Activated T-helper 2 cell treated with anti-CD3 and anti-CD28 coated beads, Interferon-gamma antibody, Interleukin-2, Interleukin-4, amounts not matched to agents 10 μg/mL and 5 μg/mL and 100 μg/mL, durations not matched to agents 14 hours and 24 hours and 36 hours (primary cell): Measurements from ENCODE around the gene TMEM128. TPM values are rescaled to one million over a fixed set of nuclear protein-coding genes. Genes with fewer than 3 reads are reported as not detected.
"Not testable (repeated sequence)": the region's sequence is repeated elsewhere in the genome, so short reads cannot be mapped to it uniquely, and the experiment has no call there.

ENCODE experiments used
- DNase-seq: peaks from one replicate; pipeline ENCODE4 v3.0.0; 2021; ENCODE audit warnings: low spot score
- H3K27ac Mint-ChIP-seq: one replicate; pipeline ENCODE4 v1.8.0; 2021; ENCODE audit warnings: mixed read lengths
- H3K27me3 Mint-ChIP-seq: one replicate; pipeline ENCODE4 v1.8.0; 2021; ENCODE audit warnings: low read depth, mixed read lengths
- H3K36me3 Mint-ChIP-seq: one replicate; pipeline ENCODE4 v1.8.0; 2021; ENCODE audit warnings: low read depth, mixed read lengths
- H3K4me1 Mint-ChIP-seq: one replicate; pipeline ENCODE4 v1.8.0; 2021; ENCODE audit warnings: low read depth, mixed read lengths
- H3K4me3 Mint-ChIP-seq: one replicate; pipeline ENCODE4 v1.8.0; 2021; ENCODE audit warnings: low read depth, mild to moderate bottlenecking, moderate library complexity, mixed read lengths
- H3K9me3 Mint-ChIP-seq: one replicate; pipeline ENCODE4 v1.8.0; 2021; ENCODE audit warnings: mixed read lengths
- intact Hi-C: fragments of 100-400 bp; cut with micrococcal nuclease; formaldehyde crosslinking; loops from one replicate; pipeline ENCODE4 v1.15.1; 2023
- total RNA-seq: library from RNA; stranded (reverse); gene quantifications from 2 replicates; pipeline ENCODE4 v1.2.3, GENCODE V29; 2022

The TMEM128 gene
- total RNA-seq, 1 donor from 2014 or later = 18.5 TPM

DNA sequence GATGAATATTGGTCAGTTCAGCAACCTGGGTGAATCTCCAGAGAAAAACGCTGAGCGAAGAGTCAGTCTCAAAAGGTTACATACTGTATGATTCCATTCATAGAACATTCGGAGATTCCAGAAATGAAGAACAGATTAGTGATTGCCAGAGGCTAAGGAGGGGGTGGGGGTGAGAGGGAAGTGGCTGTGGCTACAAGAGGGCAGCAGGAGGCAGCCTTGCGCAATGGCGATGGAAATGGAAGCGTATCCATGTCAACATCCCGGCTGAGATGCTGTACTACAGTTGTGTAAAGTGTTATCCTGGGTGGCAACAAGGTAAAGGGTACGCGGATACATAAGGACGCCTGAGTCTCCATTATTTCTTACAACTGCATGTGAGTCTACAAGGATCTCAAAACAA is 23.9 kb upstream of the TMEM128 start:
- Mint-ChIP-seq H3K36me3 (peaks cover 59% of the 10 kb centered on the region), H3K4me3 (no peak overlapping the region), H3K9me3 (no peaks in the 10 kb centered on the region), H3K27me3 (no peaks in the 10 kb centered on the region), H3K4me1 (peaks cover 7% of the 10 kb centered on the region), H3K27ac (no peak overlapping the region)
- intact Hi-C loops = no loop called here
- no peak for DNase-seq

- Mint-ChIP-seq H3K27ac (peak overlapping the region; percentile 28), H3K36me3 (peaks cover 55% of the 10 kb centered on the region), H3K4me1 (peaks cover 7% of the 10 kb centered on the region), H3K9me3 (no peaks in the 10 kb centered on the region), H3K4me3 (no peak overlapping the region), H3K27me3 (no peaks in the 10 kb centered on the region)
- DNase-seq = no peak
- intact Hi-C loops = no loop called here
Observed at GRCh38 chr4:4270529-4270928, 22.5 kb upstream of the TMEM128 start.

DNA sequence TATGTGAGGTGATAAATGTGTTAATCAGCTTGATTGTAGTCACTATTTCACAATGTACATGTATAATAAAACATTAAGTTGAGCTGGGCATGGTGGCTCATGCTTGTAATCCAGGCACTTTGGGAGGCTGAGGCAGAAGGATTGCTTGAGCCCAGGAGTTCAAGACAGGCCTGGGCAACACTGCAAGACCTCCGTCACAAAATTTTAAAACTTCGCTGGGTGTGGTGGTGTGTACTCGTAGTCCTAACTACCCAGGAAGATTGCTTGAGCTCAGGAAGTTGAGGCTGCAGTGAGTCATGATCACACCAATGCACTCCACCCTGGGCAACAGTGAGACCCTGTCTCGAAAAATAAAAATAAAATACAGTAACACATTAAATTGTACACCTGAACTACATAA is 21.8 kb upstream of the TMEM128 start:
- Mint-ChIP-seq H3K4me1 (peaks cover 7% of the 10 kb centered on the region), H3K27me3 (no peaks in the 10 kb centered on the region), H3K9me3 (no peaks in the 10 kb centered on the region), H3K4me3 (no peak overlapping the region), H3K27ac (no peak overlapping the region), H3K36me3 (peaks cover 52% of the 10 kb centered on the region)
- no peak for DNase-seq
- intact Hi-C loops = no loop called here

DNA sequence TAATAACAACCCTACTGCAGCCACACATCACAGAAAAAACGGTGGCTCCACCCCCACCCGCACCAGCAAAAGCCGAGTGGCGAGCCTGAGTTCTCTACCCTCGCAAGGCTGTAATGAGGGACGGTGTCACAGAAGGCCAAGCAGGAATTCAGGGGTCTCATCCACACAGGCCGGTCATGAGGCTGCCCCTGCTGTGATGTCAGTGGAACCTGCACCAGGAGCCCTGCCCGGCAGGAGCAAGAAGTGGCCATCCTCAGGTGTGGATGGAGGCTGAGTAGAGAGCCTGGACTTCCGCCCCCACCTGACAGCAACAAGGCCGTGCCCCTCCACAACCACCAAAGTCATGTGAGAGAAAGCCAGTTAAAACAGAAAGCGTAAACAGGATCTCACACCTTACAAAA is 21.3 kb upstream of the TMEM128 start:
- Mint-ChIP-seq H3K27me3 (no peaks in the 10 kb centered on the region), H3K36me3 (peaks cover 47% of the 10 kb centered on the region), H3K4me1 (peaks cover 7% of the 10 kb centered on the region), H3K4me3 (no peak overlapping the region), H3K27ac (no peak overlapping the region), H3K9me3 (no peaks in the 10 kb centered on the region)
- intact Hi-C loops = no loop called here
- no peak for DNase-seq

DNA sequence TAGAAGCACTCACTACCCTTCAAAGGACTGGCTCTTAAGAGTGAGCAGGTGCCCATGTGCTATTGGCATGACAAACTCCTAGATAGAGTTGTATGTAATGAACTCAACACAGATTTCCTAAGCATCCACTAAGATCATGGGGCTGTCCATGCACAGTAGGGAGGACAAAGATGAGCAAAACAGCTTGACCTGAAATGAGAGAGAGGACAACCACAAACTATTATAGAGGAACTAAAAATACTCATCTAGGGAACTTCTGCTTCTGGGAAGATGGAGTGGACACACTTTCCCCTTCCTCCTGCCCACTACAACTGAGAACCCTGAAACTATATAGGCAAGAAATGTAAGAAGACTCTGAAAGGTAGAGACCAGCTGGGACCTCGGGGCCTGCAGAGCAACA is 20.8 kb upstream of the TMEM128 start:
- Mint-ChIP-seq H3K36me3 (peaks cover 44% of the 10 kb centered on the region), H3K27me3 (no peaks in the 10 kb centered on the region), H3K9me3 (no peaks in the 10 kb centered on the region), H3K4me3 (no peak overlapping the region), H3K4me1 (peaks cover 7% of the 10 kb centered on the region), H3K27ac (no peak overlapping the region)
- intact Hi-C loops = no loop called here
- no peak for DNase-seq

- Mint-ChIP-seq H3K36me3 (peaks cover 44% of the 10 kb centered on the region), H3K27ac (no peak overlapping the region), H3K27me3 (no peaks in the 10 kb centered on the region)
Observed at GRCh38 chr4:4267981-4268380, 20.0 kb upstream of the TMEM128 start.

DNA sequence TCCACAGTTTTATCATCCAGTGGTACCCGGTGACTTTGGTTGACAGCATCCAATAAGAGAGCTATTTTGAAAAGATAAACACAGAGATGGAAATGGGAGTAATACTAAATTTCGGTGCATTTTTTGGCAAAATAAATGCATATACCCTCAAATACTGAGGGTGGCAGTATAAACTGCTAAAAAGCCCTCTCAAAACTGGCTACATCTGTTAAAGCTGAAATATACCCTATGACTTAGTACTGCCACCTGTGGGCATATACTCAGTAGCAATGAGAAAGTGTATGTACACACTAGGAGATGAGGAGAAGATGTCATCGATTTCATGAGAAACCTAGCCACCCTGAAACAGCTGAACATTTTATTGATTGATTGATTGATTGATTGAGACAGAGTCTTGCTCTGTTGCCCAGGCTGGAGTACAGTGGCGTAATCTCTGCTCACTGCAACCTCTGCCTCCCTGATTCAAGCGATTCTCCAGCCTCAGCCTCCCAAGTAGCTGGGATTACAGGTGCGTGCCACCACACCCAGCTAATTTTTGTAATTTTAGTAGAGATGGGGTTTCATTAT is 12.2 kb upstream of the TMEM128 start:
- Mint-ChIP-seq H3K9me3 (no peaks in the 10 kb centered on the region), H3K4me1 (no peaks in the 10 kb centered on the region), H3K4me3 (no peak overlapping the region), H3K36me3 (no peaks in the 10 kb centered on the region), H3K27me3 (peaks cover 4% of the 10 kb centered on the region), H3K27ac (no peak overlapping the region)
- intact Hi-C loops = loop anchor here (2.0 kb wide), 1 partner anchor 75 kb away; no protein-coding TSS in a partner anchor
- no peak for DNase-seq

More at GRCh38 chr4:4267981-4268380, 20.0 kb upstream of the TMEM128 start:
- intact Hi-C loops = no loop called here
- Mint-ChIP-seq H3K4me3 (no peak overlapping the region), H3K4me1 (peaks cover 7% of the 10 kb centered on the region), H3K9me3 (no peaks in the 10 kb centered on the region)
- DNase-seq = no peak

DNA sequence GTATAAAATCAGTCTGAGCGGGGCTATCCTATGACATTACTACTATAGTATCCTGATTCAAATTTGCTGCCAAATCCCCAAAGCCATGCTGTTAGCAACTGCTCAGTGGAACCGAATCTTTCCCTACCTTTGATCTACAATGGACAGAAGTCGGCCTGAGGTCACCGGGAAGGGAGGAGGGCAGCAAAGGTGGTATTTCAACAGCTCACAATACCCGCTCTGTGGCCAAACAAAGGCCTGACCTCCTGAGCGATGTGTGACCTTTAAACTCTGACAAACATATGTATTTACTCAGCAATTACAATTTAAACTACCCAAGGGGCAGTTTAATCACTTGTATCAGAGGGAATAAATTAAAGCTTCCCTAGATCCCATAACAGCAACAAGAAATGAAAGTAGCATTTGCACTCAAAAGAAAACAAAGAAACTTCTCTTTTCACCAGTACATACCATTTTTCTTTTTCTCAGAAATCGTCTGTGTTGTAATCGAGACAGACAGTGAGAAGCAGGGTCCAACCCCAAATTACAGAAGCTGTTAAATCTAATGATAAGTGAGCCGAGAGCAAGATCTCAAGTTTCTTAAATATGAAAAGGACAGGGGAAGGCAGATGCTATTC is 11.6 kb upstream of the TMEM128 start:
- Mint-ChIP-seq H3K27me3 (peaks cover 4% of the 10 kb centered on the region), H3K27ac (no peak overlapping the region), H3K4me3 (no peak overlapping the region), H3K9me3 (no peaks in the 10 kb centered on the region), H3K4me1 (no peaks in the 10 kb centered on the region), H3K36me3 (no peaks in the 10 kb centered on the region)
- intact Hi-C loops = loop anchor here (2.0 to 5.0 kb wide), 2 partner anchors 75 to 173 kb away; no protein-coding TSS in a partner anchor
- DNase-seq = no peak

GRCh38 chr4:4257705-4258104 is 9.7 kb upstream of the TMEM128 start:
- H3K4me3 Mint-ChIP-seq, H3K4me1 Mint-ChIP-seq, DNase-seq, H3K36me3 Mint-ChIP-seq, H3K27me3 Mint-ChIP-seq, H3K9me3 Mint-ChIP-seq, H3K27ac Mint-ChIP-seq: not testable (repeated sequence)
- intact Hi-C loops = loop anchor here (5.0 kb wide), 1 partner anchor 175 kb away; no protein-coding TSS in a partner anchor

DNA sequence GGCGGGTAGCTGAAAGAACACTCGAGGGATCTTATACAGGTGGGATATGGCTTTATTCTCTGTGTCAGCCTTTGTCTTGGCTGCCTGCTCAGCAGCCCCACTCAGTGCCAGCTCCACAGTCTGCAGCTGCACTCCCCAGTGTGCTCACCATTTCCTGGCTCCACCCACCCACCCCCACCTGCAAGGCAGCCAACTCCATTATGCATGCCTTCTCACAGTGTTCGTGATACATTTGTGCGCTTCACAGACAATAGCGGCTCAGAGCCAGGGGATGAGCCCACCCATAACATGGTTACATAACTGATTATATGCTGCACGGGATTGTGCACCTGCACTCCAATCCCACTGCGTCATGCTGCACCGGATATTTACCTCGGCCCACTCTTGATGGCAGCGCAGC is 8.8 kb upstream of the TMEM128 start:
- H3K27me3 Mint-ChIP-seq = peaks cover 7% of the 10 kb centered on the region
- intact Hi-C loops = loop anchor here (5.0 kb wide), 1 partner anchor 176 kb away; no protein-coding TSS in a partner anchor
- no peak overlapping the region for H3K27ac Mint-ChIP-seq
- H3K36me3 Mint-ChIP-seq = no peaks in the 10 kb centered on the region
- H3K4me3 Mint-ChIP-seq = no peak overlapping the region
- DNase-seq = no peak
- no peaks in the 10 kb centered on the region for H3K9me3 Mint-ChIP-seq
- no peaks in the 10 kb centered on the region for H3K4me1 Mint-ChIP-seq

- H3K4me1 Mint-ChIP-seq = peaks cover 3% of the 10 kb centered on the region
- H3K27me3 Mint-ChIP-seq = peaks cover 7% of the 10 kb centered on the region
- no peaks in the 10 kb centered on the region for H3K36me3 Mint-ChIP-seq
- intact Hi-C loops = loop anchor here (5.0 kb wide), 1 partner anchor 178 kb away; no protein-coding TSS in a partner anchor
- no peaks in the 10 kb centered on the region for H3K9me3 Mint-ChIP-seq
- H3K27ac Mint-ChIP-seq = no peak overlapping the region
- no peak overlapping the region for H3K4me3 Mint-ChIP-seq
- no peak for DNase-seq
Observed at GRCh38 chr4:4254666-4255065, 6.6 kb upstream of the TMEM128 start.

GRCh38 chr4:4254199-4254598 is 6.2 kb upstream of the TMEM128 start:
- H3K4me3 Mint-ChIP-seq = no peak overlapping the region
- H3K27ac Mint-ChIP-seq = no peak overlapping the region
- no peak for DNase-seq
- no peaks in the 10 kb centered on the region for H3K36me3 Mint-ChIP-seq
- H3K9me3 Mint-ChIP-seq = no peaks in the 10 kb centered on the region
- peaks cover 3% of the 10 kb centered on the region for H3K4me1 Mint-ChIP-seq
- intact Hi-C loops = no loop called here
- H3K27me3 Mint-ChIP-seq = peaks cover 7% of the 10 kb centered on the region

DNA sequence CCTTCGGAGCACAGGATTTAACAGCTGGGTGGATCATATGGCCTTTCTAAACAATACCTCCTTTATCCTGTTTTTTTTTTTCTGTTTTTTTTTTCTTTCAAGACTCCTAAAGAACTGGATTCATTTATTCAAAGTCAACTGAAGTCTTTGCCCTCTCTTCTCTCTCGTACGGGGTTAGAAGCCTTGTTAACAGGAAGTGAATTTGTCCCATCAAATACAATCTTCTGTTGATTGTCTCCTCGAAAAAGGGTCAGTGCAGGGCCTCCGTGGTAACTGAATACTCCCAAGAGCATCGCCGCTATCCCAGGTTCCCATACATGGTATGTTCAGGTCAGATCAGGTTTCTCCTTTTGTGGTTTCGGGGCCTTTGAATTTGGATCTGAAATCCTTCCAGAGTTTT is 1.8 kb upstream of the TMEM128 start:
- H3K9me3 Mint-ChIP-seq = no peaks in the 10 kb centered on the region
- H3K4me3 Mint-ChIP-seq = peak overlapping the region; percentile 57
- no peak overlapping the region for H3K27ac Mint-ChIP-seq
- H3K27me3 Mint-ChIP-seq = peaks cover 3% of the 10 kb centered on the region
- DNase-seq = no peak
- peaks cover 20% of the 10 kb centered on the region for H3K4me1 Mint-ChIP-seq
- intact Hi-C loops = loop anchor here (2.0 kb wide), 1 partner anchor 291 kb away; no protein-coding TSS in a partner anchor
- peaks cover 12% of the 10 kb centered on the region for H3K36me3 Mint-ChIP-seq
